LoVo (cell line): Measurements from ENCODE around the gene RASL10A.
"Not testable (repeated sequence)": the region's sequence is repeated elsewhere in the genome, so short reads cannot be mapped to it uniquely, and the experiment has no call there.

ENCODE experiments used
- DNase-seq: peaks from one replicate; pipeline ENCODE4 v3.0.0-alpha.2; 2016; ENCODE audit warnings: low spot score

RASL10A gene, protein sequence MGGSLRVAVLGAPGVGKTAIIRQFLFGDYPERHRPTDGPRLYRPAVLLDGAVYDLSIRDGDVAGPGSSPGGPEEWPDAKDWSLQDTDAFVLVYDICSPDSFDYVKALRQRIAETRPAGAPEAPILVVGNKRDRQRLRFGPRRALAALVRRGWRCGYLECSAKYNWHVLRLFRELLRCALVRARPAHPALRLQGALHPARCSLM

GRCh38 chr22:29315286-29316140 is at the start of gene RASL10A:
RASL10A (minus strand) TSS chr22:29315697; CDS start chr22:29315246, 451 bp downstream.
- no peak for DNase-seq

DNA sequence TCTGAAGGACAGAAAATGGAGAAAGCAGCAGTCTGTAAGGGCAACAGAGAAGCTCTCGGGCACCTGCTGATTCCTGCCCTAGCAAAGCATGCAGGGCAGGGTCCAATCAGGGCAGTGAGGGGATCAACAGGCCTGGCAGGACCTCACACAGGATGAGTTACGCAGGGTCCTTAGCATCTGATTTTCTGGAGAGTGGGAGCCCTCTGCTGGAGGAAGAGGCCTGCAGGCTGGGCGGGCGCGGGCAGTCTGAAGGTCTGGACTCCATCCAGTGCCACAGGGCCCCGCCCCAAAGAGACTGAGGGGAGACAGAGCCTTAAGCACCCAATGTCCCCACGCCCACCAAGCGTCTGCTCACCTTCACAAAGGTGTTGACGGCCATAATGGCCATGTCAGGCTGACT is 44.0 kb upstream of the RASL10A start:
- no peak for DNase-seq

DNA sequence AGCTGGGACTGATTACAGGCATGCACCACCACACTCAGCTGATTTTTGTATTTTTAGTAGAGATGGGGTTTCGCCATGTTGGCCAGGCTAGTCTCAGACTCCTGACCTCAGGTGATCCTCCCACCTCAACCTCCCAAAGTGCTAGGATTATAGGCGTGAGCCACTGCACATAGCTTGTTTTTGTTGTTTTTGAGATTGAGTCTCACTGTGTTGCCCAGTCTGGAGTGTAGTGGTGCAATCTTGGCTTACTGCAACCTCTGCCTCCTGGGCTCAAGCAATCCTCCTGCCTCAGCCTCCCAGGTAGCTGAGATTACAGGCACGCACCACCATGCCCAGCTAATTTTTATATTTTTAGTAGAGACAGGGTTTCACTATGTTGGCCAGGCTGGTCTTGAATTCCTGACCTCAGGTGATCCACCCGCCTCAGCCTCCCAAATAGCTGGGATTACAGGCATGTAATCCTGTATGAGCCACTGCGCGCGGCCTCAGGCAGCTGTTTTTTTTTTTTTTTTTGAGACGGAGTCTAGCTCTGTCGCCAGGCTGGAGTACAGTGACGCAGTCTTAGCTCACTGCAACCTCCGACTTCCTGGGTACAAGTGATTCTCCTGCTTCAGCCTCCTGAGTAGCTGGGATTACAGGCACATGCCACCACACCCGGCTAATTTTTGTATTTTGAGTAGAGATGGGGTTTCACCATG is 41.8 kb upstream of the RASL10A start:
- DNase-seq = not testable (repeated sequence)

GRCh38 chr22:29353860-29354259 is 38.4 kb upstream of the RASL10A start:
- no peak for DNase-seq

GRCh38 chr22:29353286-29353685 is 37.8 kb upstream of the RASL10A start:
- DNase-seq = no peak

GRCh38 chr22:29352778-29353177 is 37.3 kb upstream of the RASL10A start:
- DNase-seq = no peak

- no peak for DNase-seq
Measured at GRCh38 chr22:29351891-29352290, 36.4 kb upstream of the RASL10A start.

DNA sequence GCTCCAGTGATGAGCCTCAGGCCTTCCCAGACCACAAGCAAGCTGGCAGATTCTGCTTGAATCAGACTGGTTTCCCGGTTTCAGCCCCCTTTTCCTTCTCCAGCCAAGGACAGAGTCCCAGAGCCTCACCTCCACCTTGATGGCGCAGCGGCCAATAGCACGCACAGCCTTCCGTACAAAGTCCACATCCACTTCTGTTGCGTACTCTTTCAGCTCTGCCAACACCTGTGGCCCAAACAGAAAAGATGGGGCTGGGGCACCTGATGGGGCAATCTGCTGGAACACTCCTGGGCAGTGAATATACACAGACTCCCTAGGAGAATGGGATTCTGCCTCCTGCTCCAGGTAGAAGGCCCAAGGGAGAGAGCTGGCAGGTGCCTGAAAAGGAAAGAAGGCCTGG is 35.5 kb upstream of the RASL10A start:
- no peak for DNase-seq

DNA sequence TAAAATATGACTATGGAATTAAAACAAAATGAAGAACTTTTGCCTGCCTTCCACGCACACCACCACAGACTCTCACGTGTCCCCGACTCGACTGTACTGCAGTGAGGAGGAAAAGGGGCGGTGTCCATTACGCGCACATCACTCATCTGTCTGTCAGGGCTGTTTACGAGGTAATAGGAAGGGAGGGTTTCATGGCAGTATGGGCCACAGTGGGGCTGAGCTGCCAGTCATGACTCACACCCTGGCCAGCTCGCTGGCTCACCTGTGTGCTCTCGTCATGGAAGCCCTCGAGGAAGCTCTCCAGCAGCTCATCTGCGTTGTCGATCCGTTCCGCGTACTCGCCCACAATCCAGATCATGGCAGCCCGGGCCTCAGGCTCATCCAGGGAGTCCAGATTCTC is 33.5 kb upstream of the RASL10A start:
- DNase-seq = no peak

DNA sequence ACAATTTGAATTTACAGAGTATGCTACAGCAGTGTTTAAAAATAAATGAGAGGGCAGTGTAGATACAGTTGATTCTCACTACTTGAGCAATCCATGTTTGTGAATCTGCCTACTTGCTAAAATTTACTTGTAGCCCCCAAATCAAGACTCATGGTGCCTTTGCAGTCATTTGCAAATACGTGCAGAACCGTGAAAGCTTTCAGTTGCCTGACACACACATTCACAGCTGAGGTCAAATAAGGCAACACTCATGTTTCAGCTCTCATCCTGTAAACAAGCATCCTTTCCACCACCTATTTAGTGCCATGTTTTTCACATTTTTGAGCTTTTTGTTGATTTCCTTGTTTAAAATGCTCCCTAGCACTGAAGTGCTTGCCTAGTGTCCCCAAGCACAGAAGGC is 32.5 kb upstream of the RASL10A start:
- DNase-seq = no peak

- DNase-seq = no peak
Measured at GRCh38 chr22:29346659-29347058, 31.2 kb upstream of the RASL10A start.

GRCh38 chr22:29345932-29346331 is 30.4 kb upstream of the RASL10A start:
- DNase-seq = no peak

- DNase-seq = not testable (repeated sequence)
Measured at GRCh38 chr22:29344889-29345288, 29.4 kb upstream of the RASL10A start.

DNA sequence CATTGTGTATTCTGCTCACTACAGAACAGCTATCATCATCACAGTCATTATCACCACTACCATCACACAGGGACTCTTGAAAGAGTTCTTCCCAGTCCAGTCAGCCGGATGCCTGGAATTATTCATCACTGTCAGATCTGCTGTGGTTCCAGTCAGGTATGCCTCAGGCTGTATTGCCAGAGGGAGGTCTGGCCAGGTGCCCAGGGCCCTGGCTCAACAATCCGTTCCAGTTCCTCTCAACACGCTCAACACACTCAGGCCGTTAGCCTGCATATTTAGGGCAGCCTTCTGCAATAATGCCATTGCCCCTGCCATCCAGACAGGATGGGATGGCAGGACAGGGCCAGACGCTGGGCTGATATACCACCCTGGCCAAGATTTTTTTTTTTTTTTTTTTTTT is 28.6 kb upstream of the RASL10A start:
- peak; percentile 47 for DNase-seq

DNA sequence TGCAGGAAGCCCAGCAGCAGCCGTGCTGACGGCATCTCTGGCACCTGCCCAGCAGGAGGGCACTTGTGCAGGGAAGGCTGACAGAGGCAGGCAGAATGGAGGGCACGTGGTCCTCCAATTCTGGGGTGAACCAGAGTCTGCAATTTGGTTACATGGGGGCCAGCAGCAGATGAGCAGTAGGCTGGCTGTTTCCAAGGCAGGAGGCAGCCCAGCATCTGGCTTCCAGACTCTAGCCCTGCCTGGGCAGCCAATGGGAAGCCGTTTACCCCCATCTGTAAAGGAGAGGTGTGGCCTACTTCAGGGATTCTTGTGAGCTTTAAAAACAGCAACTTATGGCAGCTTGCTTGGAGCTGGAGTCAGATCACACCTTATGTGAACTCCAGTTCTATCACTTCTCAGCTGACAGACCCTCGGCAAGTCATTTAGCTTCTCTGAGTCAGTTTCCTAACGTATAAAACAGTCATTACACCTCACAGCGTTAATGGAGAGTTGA is 27.9 kb upstream of the RASL10A start:
- no peak for DNase-seq

DNA sequence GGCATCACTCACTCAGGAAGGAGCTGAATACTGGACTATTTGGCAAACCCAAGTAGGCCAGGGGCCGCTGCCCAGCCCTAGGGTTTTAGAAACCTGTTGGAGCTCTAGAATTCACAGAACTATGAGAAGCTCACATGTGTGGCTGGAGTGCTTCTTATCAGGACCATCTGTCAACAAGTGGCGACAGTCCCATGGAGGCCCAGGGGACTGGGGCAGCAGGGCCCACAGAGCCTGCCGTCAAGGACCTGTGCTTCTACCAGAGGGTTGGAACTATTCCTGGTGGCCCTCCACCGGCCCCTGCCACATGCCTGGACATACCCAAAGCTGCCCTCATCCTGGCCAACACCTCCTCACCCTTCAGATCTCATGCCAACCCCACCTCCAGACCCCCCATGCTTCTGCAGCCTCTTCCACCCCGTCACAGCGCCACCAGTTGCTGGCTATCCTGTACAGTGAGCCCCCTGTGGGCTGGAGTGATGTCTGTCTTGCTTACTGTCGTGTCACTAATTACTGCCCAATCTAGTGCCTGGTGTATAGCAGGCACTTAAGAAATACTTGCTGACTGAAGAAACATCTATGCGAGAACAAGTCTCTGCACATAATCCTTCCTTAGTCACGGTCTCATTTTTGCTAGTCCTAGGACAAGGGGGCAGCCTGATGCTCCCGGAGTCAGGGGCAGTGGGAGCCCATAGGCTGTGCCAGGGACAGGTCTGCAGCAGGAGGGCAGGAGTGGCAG is 27.2 kb upstream of the RASL10A start:
- no peak for DNase-seq

DNA sequence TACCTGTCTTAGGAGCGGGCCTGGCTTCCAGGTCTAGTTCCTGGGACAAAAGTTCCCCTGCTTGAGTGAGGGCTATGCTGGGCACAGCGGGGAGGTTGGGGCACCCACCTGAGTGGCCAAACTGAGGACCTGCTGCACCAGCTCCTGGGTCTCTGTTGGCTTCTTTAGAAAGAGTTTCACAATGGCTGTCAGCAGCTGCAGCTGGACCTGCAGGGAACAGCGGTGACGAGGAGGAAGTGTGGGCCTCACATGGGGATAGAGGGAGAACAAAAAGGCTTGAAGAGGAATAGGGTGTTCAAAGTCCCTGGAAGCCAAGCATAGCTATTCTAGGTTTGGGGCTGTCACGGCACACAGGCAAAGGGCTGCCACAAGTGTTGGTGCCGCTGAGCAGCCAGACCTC is 26.7 kb upstream of the RASL10A start:
- no peak for DNase-seq

DNA sequence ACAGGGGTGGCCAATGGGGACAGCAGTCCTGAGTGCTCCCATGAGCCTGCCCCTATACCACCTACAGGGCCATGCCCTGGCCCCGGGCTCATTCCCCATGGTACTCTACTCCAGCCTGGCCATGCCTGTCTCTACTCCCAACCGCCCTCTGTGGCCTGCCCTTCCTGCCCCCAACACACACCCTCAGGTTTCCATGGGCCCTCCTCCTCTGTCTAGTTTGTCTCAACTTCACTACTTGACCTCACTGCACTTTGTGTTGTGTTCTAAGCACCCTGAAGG is 26.3 kb upstream of the RASL10A start:
- DNase-seq = no peak

DNA sequence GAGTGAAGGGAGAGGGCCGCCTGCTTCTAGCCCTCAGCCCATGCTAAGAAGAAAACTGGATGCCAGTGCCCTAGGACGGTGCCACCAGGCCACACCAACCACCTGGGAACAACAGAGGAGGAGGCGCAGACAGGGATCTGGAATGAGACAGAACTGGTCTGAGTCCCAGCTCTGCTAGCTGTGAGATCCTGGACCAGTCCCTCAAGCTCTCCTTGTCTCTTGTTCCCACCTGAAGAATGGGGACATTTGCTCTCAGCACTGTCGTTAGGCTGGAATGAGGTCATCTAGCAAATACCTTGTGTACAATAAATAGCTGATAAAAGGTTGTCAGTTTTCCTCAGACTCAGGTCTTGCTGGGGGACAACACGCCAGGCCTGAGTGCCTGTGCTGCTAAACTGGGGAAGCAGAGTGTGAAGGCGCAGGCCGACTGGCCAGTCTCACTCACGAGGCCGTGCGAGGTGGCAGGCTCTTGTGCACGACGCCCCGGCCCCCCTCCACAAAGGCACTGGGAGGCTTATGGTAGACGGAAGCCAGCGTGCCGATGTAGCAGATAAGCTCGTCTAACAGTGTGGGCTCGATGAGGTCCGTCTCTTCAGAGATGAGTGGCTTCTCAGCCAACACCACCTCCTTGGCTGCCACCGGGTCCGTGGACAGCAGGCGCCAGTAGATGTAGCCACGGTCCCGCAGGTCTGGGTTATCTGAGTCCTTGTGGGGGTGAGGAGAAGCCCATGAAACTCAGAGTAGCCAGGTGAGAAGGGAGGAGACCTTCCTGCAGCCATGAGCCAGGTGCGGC is 25.8 kb upstream of the RASL10A start:
- no peak for DNase-seq

DNA sequence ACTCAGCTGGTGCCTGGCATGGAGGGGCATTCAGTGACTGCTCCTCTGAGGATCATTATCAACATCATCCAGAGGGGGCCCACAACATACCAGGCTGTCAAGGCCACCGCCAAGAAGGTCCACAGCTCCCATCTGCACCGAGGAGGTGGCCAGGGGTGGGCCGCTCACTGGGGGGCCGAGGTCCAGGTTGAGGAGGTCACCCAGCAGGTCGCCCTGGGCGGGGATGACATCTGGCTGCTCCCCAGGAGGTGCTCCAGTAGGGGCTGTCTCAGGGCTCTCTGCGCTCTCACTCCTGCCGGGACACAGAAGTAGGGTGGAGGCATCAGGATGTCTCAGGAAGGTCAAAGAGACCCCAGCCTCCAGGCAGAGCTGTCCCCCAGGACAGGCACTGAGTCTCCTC is 25.1 kb upstream of the RASL10A start:
- no peak for DNase-seq

DNA sequence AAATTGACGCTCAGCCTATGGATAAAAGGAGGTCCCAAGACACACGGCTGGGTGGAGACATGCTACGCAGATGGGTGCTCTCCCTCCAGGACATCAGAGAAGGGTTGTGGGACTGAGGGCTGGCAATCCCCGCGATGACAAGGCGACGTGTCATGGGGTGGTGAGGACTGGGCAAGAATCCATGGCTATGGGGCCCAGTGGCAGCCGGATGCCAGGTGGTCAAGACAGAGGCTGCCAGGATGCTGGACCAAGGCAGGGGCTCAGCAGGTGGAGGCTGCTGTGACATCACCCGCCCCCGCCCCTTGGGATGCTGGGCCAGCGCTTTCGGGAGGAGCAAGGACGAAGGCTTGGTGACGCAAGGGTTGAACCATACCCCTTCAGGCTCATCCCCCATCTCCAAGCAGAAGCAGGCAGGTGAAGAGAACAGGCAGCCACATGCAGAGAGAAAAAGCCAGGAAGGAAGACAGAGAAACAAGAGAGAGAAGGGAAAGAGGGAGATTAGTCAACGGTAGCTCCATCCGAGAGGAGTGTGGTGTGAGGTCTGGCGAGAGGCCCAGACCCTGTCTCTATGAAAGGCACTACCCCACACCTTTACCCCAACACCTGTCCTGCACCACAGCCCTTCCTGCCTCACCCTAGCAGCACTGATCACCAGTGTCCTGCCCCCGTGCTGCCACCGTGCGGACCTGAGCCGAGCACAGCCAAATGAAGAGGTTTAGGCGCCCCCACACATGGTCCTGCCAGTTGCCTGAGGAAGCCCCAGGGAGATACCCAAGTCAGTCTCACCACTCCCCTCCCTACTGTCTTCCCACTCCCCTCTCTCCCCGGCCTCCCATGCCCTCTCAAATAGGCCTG is 24.1 kb upstream of the RASL10A start:
- no peak for DNase-seq
